Measurements from ENCODE around the gene USHBP1. TPM values are rescaled to one million over a fixed set of nuclear protein-coding genes. Genes with fewer than 3 reads are reported as not detected.

The USHBP1 gene
- total RNA-seq (2016; rRNA removed; fragmentation: Illumina TruSeq; extraction: Trizol) (0.13 and 0.15 TPM in 2 replicates), polyA plus RNA-seq (2011; rRNA removed) (1.5 and 1.9 TPM in 2 replicates), polyA minus RNA-seq (2011; rRNA and poly(A)+ RNA removed; ENCODE audit: low replicate concordance) (0.12 and 1.7 TPM in 2 replicates), Bru-seq, nascent RNA (percentile 23 among the genes with signal in this experiment), BruChase-seq, experiment 1, labeled RNA remaining after a 6-hour chase (percentile 25 among the genes with signal in this experiment), BruChase-seq, experiment 2, labeled RNA remaining after a 2-hour chase (percentile 17 among the genes with signal in this experiment)
- 0.09 and 0.10 TPM in 2 replicates for total RNA-seq (2016; cell fraction: cytosol; rRNA removed; fragmentation: Illumina TruSeq; extraction: Trizol; ENCODE audit: low read depth)
- total RNA-seq (2016; cell fraction: insoluble cytoplasmic fraction; rRNA removed; fragmentation: Illumina TruSeq; extraction: Trizol) = 0.18 and 0.19 TPM in 2 replicates
- total RNA-seq (2016; cell fraction: membrane; rRNA removed; fragmentation: Illumina TruSeq; extraction: Trizol) = 0.06 and 0.07 TPM in 2 replicates
- 0.09 and 0.50 TPM in 2 replicates for total RNA-seq (2016; cell fraction: nucleus; rRNA removed; fragmentation: Illumina TruSeq; extraction: Trizol)
- 0.76 and 1.0 TPM in 2 replicates for polyA plus RNA-seq (2011; cell fraction: cytosol; rRNA removed)
- 7.3 and 10.3 TPM in 2 replicates for polyA plus RNA-seq (2011; cell fraction: nucleus; rRNA removed)
- 0.28 and 0.53 TPM in 2 replicates for polyA plus RNA-seq (2012)
- polyA plus RNA-seq (2016; cell fraction: cytosol; fragmentation: Illumina TruSeq; extraction: Trizol; ENCODE audit: low read depth) = not detected in 2 replicates
- 0.17 and 0.35 TPM in 2 replicates for polyA plus RNA-seq (2016; cell fraction: insoluble cytoplasmic fraction; fragmentation: Illumina TruSeq; extraction: Trizol; ENCODE audit: low read depth)
- polyA plus RNA-seq (2016; cell fraction: membrane; fragmentation: Illumina TruSeq; extraction: Trizol; ENCODE audit: low read depth) = not detected in 2 replicates
- 0.71 and 1.1 TPM in 2 replicates for polyA plus RNA-seq (2016; cell fraction: nucleus; fragmentation: Illumina TruSeq; extraction: Trizol; ENCODE audit: insufficient read depth, low read depth)
- 0.35 and 0.79 TPM in 2 replicates for polyA minus RNA-seq (2011; cell fraction: cytosol; rRNA and poly(A)+ RNA removed)
- polyA minus RNA-seq (2011; cell fraction: nucleus; rRNA and poly(A)+ RNA removed) = 2.1 TPM in 2 replicates
- long read RNA-seq, experiment 1 = 0 reads
- long read RNA-seq, experiment 2 = 0 reads

DNA sequence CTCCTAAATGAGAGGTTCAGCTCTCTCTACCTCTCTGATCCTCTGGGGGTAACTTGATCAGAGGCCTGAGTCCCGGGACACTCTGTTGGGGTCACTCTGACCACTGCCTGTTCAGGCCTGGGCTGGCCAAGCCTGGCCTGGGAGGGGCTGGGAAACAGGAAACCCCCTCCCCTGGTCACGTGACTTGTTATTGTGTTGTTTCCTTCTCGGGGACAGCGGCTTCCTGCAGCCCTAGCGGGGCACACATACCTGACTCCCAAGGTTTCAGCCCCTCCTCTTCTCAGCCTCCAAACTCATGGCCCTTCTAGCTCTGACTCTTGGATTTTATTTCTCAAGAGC, at the start of gene USHBP1:
USHBP1 (minus strand) TSS at position 105 of the 339 bp plus-strand sequence. CDS start 446 bp downstream, outside the sequence.
- Histone ChIP-seq H3K27ac (ENCODE audit: extremely low read length, insufficient read depth, low read length) (peak within 1 kb of the TSS; percentile 24), H3K27me3 (ENCODE audit: control insufficient read depth in 1 of 2, insufficient read depth in 2 of 2, low read length in 2 of 2) (peaks cover 0 to 6% of the 10 kb centered on the region in 2 experiments; a peak in 2 of 5 replicates)
- TF ChIP-seq RAD51 (IDR thresholded peaks at IDR 0.05; ENCODE audit: borderline replicate concordance) = peak; percentile 93
- TF ChIP-seq SOX6 (IDR thresholded peaks at IDR 0.05) = no peak
- peak; percentile 31; the same call in 1 of the 2 replicates for TF ChIP-seq SOX6 (CRISPR knock-in tag; IDR thresholded peaks at IDR 0.05)
- peak; percentile 23; the same call in 1 of the 2 replicates for TF ChIP-seq SAP130 (CRISPR knock-in tag; IDR thresholded peaks at IDR 0.05; ENCODE audit: low read depth)
- no peak for TF ChIP-seq SOX13 (IDR thresholded peaks at IDR 0.05)
- TF ChIP-seq SOX13 (CRISPR knock-in tag; conservative IDR thresholded peaks at IDR 0.05 in 1 of 2, IDR thresholded peaks at IDR 0.05 in 1 of 2) = peak in 1 of 2 experiments; percentile 23; a peak in 1 of 4 replicates
- no peak for TF ChIP-seq ZNF441 (CRISPR knock-in tag; IDR thresholded peaks at IDR 0.05; ENCODE audit: borderline replicate concordance)
- TF ChIP-seq ZNF614 (CRISPR knock-in tag; IDR thresholded peaks at IDR 0.05; ENCODE audit: borderline replicate concordance) = no peak
- TF ChIP-seq ZFX (CRISPR knock-in tag; IDR thresholded peaks at IDR 0.05; ENCODE audit: low read depth) = peak; percentile 41; the same call in 1 of the 2 replicates
- TF ChIP-seq GABPA (IDR thresholded peaks at IDR 0.05; ENCODE audit: low read depth, low read length) = no peak
- peak; percentile 69 for TF ChIP-seq GABPA (CRISPR knock-in tag; IDR thresholded peaks at IDR 0.05; ENCODE audit: low read depth)
- peak; percentile 70 for TF ChIP-seq ZNF768 (CRISPR knock-in tag; IDR thresholded peaks at IDR 0.05)
- TF ChIP-seq ZBTB7A (CRISPR knock-in tag; IDR thresholded peaks at IDR 0.05) = peak; percentile 34; the same call in 1 of the 2 replicates
- peak; percentile 43; the same call in 1 of the 2 replicates for TF ChIP-seq TAF1 (CRISPR knock-in tag; IDR thresholded peaks at IDR 0.05)
- TF ChIP-seq PHF20 (CRISPR knock-in tag; IDR thresholded peaks at IDR 0.05) = peak; percentile 45; the same call in 1 of the 2 replicates
- 0 out of 2 replicates have a peak, but pooled peaks have one; percentile 20 for TF ChIP-seq SP4 (CRISPR knock-in tag; IDR thresholded peaks at IDR 0.05)
- no peak for TF ChIP-seq ZNF10 (CRISPR knock-in tag; IDR thresholded peaks at IDR 0.05; ENCODE audit: borderline replicate concordance, low read depth)
- TF ChIP-seq SUZ12 (IDR thresholded peaks at IDR 0.05; ENCODE audit: low read depth, low read length) = no peak
- TF ChIP-seq SCMH1 (CRISPR knock-in tag; IDR thresholded peaks at IDR 0.05; ENCODE audit: borderline replicate concordance) = no peak
- TF ChIP-seq, protein P1, sequence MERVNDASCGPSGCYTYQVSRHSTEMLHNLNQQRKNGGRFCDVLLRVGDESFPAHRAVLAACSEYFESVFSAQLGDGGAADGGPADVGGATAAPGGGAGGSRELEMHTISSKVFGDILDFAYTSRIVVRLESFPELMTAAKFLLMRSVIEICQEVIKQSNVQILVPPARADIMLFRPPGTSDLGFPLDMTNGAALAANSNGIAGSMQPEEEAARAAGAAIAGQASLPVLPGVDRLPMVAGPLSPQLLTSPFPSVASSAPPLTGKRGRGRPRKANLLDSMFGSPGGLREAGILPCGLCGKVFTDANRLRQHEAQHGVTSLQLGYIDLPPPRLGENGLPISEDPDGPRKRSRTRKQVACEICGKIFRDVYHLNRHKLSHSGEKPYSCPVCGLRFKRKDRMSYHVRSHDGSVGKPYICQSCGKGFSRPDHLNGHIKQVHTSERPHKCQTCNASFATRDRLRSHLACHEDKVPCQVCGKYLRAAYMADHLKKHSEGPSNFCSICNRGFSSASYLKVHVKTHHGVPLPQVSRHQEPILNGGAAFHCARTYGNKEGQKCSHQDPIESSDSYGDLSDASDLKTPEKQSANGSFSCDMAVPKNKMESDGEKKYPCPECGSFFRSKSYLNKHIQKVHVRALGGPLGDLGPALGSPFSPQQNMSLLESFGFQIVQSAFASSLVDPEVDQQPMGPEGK (CRISPR knock-in tag; IDR thresholded peaks at IDR 0.05) = peak; percentile 86
- no peak for TF ChIP-seq MXD1 (CRISPR knock-in tag; IDR thresholded peaks at IDR 0.05)

More for the DNA sequence above, at the start of gene USHBP1:
- Histone ChIP-seq H4K20me1 (ENCODE audit: insufficient read depth, low read length) (no peaks in the 10 kb centered on the region), H3K9ac (ENCODE audit: insufficient read depth, low read depth, low read length) (peak within 1 kb of the TSS; percentile 42; the same call in 1 of the 2 replicates), H3K36me3 (replicated peaks in 1 of 2; ENCODE audit: control insufficient read depth in 1 of 2, insufficient read depth in 2 of 2, low read length in 2 of 2) (peaks cover 0 to 6% of the 10 kb centered on the region in 2 experiments; a peak in 1 of 5 replicates), H3K4me1 (ENCODE audit: insufficient read depth, low read length) (peaks cover 60% of the 10 kb centered on the region), H3K9me3 (ENCODE audit: low read length) (no peaks in the 10 kb centered on the region), H2AFZ (ENCODE audit: low read length) (no peak within 1 kb of the TSS), H3K4me3 (replicated peaks in 1 of 3; ENCODE audit: insufficient read depth in 1 of 3, low read depth in 2 of 3, low read length in 3 of 3) (peak within 1 kb of the TSS in 2 of 3 experiments; percentile 16 to 27; a peak in 3 of 6 replicates), H3K79me2 (ENCODE audit: insufficient read depth, low read length) (peaks cover 13% of the 10 kb centered on the region), H3K4me2 (ENCODE audit: low read depth, low read length) (peak within 1 kb of the TSS; percentile 54)
- ATAC-seq (no peak), DNase-seq (ENCODE audit: low spot score) (peak; percentile 30), FAIRE-seq (no peak)
- ChIA-PET POLR2A (interaction anchor here (1.1 to 3.4 kb wide), 5 partner anchors 10 to 50 kb away, joined by 4 to 13 read pairs (median 5); partner anchors contain the start of genes OCEL1 and USE1), CTCF (ENCODE audit: low intra/inter-chr PET ratio, low total read pairs) (no interaction called here)
- 17% methylated on average over 5 of the region's 5 CpGs for WGBS (ENCODE audit: low lambda C conversion rate)
- BruUV-seq (replicated peaks) = no TSS peak
- intact Hi-C loops (cut with micrococcal nuclease; ENCODE audit: unreplicated experiment) (no loop called here), in situ Hi-C loops (cut with HindIII; ENCODE audit: extremely low pct_ligation_motif_present, low pct_unique_long_range_greater_than_20kb) (no loop called here)

Data from HepG2 (cell line).